ENCODE measurements around the gene UGT1A7.

The UGT1A7 gene

GRCh38 chr2:233711312-233712008, 29.8 kb downstream of the UGT1A7 start:
- H3K4me3 ChIP-seq (ENCODE audit: severe bottlenecking): no peak overlapping the region
- ATAC-seq (ENCODE audit: low read depth): peak; percentile 91

DNA sequence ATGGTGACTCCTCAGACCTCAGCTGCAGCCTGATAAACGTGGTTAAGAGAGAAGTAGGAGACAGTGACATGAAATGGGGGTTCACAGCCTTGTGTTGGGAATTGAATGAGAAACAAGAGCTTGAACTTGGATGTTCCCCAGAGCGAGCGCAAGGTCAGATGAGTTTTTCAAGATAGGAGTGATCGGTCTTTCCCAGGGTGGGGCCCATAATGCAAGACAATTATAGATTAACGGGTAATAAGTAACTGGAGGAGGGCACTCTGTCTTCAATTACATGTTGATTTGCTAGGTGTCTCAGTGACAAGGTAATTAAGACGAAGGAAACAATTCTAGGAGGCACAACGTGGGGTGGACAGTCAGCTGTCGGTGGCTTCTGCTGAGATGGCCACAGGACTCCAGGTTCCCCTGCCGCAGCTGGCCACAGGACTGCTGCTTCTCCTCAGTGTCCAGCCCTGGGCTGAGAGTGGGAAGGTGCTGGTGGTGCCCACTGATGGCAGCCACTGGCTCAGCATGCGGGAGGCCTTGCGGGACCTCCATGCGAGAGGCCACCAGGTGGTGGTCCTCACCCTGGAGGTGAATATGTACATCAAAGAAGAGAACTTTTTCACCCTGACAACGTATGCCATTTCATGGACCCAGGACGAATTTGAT, 31.0 kb downstream of the UGT1A7 start, which contains the start of gene UGT1A5:
UGT1A5 (plus strand) TSS at position 297 of the 651 bp plus-strand sequence; CDS start at position 382, 85 bp downstream.
- DNase-seq (ENCODE audit: low spot score) (no peak), ATAC-seq (ENCODE audit: low read depth) (no peak)
- no peaks in the 10 kb centered on the region for H3K9me3 ChIP-seq (ENCODE audit: severe bottlenecking)
- TF ChIP-seq, protein P1, sequence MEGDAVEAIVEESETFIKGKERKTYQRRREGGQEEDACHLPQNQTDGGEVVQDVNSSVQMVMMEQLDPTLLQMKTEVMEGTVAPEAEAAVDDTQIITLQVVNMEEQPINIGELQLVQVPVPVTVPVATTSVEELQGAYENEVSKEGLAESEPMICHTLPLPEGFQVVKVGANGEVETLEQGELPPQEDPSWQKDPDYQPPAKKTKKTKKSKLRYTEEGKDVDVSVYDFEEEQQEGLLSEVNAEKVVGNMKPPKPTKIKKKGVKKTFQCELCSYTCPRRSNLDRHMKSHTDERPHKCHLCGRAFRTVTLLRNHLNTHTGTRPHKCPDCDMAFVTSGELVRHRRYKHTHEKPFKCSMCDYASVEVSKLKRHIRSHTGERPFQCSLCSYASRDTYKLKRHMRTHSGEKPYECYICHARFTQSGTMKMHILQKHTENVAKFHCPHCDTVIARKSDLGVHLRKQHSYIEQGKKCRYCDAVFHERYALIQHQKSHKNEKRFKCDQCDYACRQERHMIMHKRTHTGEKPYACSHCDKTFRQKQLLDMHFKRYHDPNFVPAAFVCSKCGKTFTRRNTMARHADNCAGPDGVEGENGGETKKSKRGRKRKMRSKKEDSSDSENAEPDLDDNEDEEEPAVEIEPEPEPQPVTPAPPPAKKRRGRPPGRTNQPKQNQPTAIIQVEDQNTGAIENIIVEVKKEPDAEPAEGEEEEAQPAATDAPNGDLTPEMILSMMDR (IDR thresholded peaks at IDR 0.05; ENCODE audit: poor library complexity, severe bottlenecking): no peak
- H3K27me3 ChIP-seq (ENCODE audit: insufficient read depth, poor library complexity, severe bottlenecking): no peaks in the 10 kb centered on the region
- no peak within 1 kb of the TSS for H3K4me3 ChIP-seq (ENCODE audit: severe bottlenecking)
- H3K4me1 ChIP-seq (ENCODE audit: insufficient read depth, poor library complexity, severe bottlenecking): peaks cover 7% of the 10 kb centered on the region
- H3K36me3 ChIP-seq (ENCODE audit: low read depth): no peaks in the 10 kb centered on the region
- no peak within 1 kb of the TSS for H3K27ac ChIP-seq (ENCODE audit: poor library complexity, severe bottlenecking)

More at GRCh38 chr2:233711312-233712008, 29.8 kb downstream of the UGT1A7 start:
- peak; percentile 80 for DNase-seq (ENCODE audit: low spot score)
- H3K27ac ChIP-seq (ENCODE audit: poor library complexity, severe bottlenecking): no peak overlapping the region
- H3K27me3 ChIP-seq (ENCODE audit: insufficient read depth, poor library complexity, severe bottlenecking): no peaks in the 10 kb centered on the region
- TF ChIP-seq, protein P1 (IDR thresholded peaks at IDR 0.05; ENCODE audit: poor library complexity, severe bottlenecking): peak; percentile 91
- no peaks in the 10 kb centered on the region for H3K9me3 ChIP-seq (ENCODE audit: severe bottlenecking)
- H3K36me3 ChIP-seq (ENCODE audit: low read depth): no peaks in the 10 kb centered on the region
- H3K4me1 ChIP-seq (ENCODE audit: insufficient read depth, poor library complexity, severe bottlenecking): peaks cover 13% of the 10 kb centered on the region

GRCh38 chr2:233713262-233713615, 31.5 kb downstream of the UGT1A7 start:
- Histone ChIP-seq H3K36me3 (ENCODE audit: low read depth) (no peaks in the 10 kb centered on the region), H3K27me3 (ENCODE audit: insufficient read depth, poor library complexity, severe bottlenecking) (no peaks in the 10 kb centered on the region), H3K4me1 (ENCODE audit: insufficient read depth, poor library complexity, severe bottlenecking) (peaks cover 2% of the 10 kb centered on the region), H3K27ac (ENCODE audit: poor library complexity, severe bottlenecking) (no peak overlapping the region), H3K4me3 (ENCODE audit: severe bottlenecking) (no peak overlapping the region), H3K9me3 (ENCODE audit: severe bottlenecking) (no peaks in the 10 kb centered on the region)
- TF ChIP-seq, protein P1 (IDR thresholded peaks at IDR 0.05; ENCODE audit: poor library complexity, severe bottlenecking): no peak
- ATAC-seq (ENCODE audit: low read depth) (no peak), DNase-seq (ENCODE audit: low spot score) (no peak)

DNA sequence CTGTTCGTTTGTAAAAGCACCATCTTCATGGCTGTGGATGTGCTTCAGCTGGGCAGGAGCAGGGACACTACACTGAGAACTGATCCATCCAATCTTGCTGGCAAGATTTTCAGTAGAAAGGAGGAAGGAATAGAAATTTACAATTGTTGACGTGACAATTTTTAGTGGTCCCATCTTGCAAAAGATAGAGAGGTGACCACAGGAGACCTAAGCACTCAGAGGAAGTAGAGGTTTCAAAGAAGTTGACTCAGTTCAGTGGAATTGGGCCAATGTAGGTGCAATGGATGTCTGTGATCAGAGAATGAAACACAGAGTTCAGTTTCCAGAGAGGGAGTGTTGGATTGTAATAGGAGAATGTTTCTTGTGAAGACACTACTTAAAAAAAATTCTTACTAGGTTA, 32.4 kb downstream of the UGT1A7 start:
- no peak overlapping the region for H3K4me3 ChIP-seq (ENCODE audit: severe bottlenecking)
- TF ChIP-seq, protein P1 (IDR thresholded peaks at IDR 0.05; ENCODE audit: poor library complexity, severe bottlenecking): no peak
- DNase-seq (ENCODE audit: low spot score) (no peak), ATAC-seq (ENCODE audit: low read depth) (no peak)
- no peaks in the 10 kb centered on the region for H3K4me1 ChIP-seq (ENCODE audit: insufficient read depth, poor library complexity, severe bottlenecking)
- H3K36me3 ChIP-seq (ENCODE audit: low read depth): no peaks in the 10 kb centered on the region
- no peaks in the 10 kb centered on the region for H3K27me3 ChIP-seq (ENCODE audit: insufficient read depth, poor library complexity, severe bottlenecking)
- H3K9me3 ChIP-seq (ENCODE audit: severe bottlenecking): no peaks in the 10 kb centered on the region
- no peak overlapping the region for H3K27ac ChIP-seq (ENCODE audit: poor library complexity, severe bottlenecking)

GRCh38 chr2:233718552-233718951, 36.9 kb downstream of the UGT1A7 start, which contains the start of gene UGT1A4:
TSS of gene UGT1A4 (plus strand) at chr2:233718736. CDS start at chr2:233718821, 85 bp downstream.
- no peaks in the 10 kb centered on the region for H3K27me3 ChIP-seq (ENCODE audit: insufficient read depth, poor library complexity, severe bottlenecking)
- no peaks in the 10 kb centered on the region for H3K4me1 ChIP-seq (ENCODE audit: insufficient read depth, poor library complexity, severe bottlenecking)
- TF ChIP-seq, protein P1 (IDR thresholded peaks at IDR 0.05; ENCODE audit: poor library complexity, severe bottlenecking): no peak
- no peaks in the 10 kb centered on the region for H3K9me3 ChIP-seq (ENCODE audit: severe bottlenecking)
- no peaks in the 10 kb centered on the region for H3K36me3 ChIP-seq (ENCODE audit: low read depth)
- ATAC-seq (ENCODE audit: low read depth) (no peak), DNase-seq (ENCODE audit: low spot score) (no peak)
- no peak within 1 kb of the TSS for H3K4me3 ChIP-seq (ENCODE audit: severe bottlenecking)
- no peak within 1 kb of the TSS for H3K27ac ChIP-seq (ENCODE audit: poor library complexity, severe bottlenecking)
